LNCaP clone FGC (cell line): ENCODE data around the gene R3HDM2.
"Not testable (repeated sequence)": the region's sequence is repeated elsewhere in the genome, so short reads cannot be mapped to it uniquely, and the experiment has no call there.

Experiments used
- DNase-seq: peaks from one replicate; pipeline ENCODE4 v3.0.0-alpha.2; 2011; ENCODE audit warnings: low read depth
- H3K4me3 ChIP-seq: 2 replicates; pipeline ENCODE4 v1.5.1; 2011; ENCODE audit warnings: mild to moderate bottlenecking, low read depth, low read length, control low read depth
- CTCF ChIP-seq: IDR thresholded peaks from 2 replicates; pipeline ENCODE4 v1.5.1; 2012; ENCODE audit warnings: mild to moderate bottlenecking; ENCODE audit not compliant: control insufficient read depth, insufficient read depth; ENCODE audit errors: extremely low read depth

R3HDM2 gene

GRCh38 chr12:57280211-57281062 lies 150.4 kb downstream of the R3HDM2 start:
- no peak overlapping the region for H3K4me3 ChIP-seq
- no peak for TF ChIP-seq CTCF
- DNase-seq = no peak

- no peak for TF ChIP-seq CTCF
- peak overlapping the region; percentile 2; the same call in 1 of the 2 replicates for H3K4me3 ChIP-seq
- peak; percentile 91 for DNase-seq
Observed at GRCh38 chr12:57278465-57279381, 152.1 kb downstream of the R3HDM2 start.

GRCh38 chr12:57276935-57277563 lies 153.8 kb downstream of the R3HDM2 start:
- H3K4me3 ChIP-seq = no peak overlapping the region
- TF ChIP-seq CTCF = peak; percentile 58
- DNase-seq = peak; percentile 34

GRCh38 chr12:57276233-57276632 lies 154.6 kb downstream of the R3HDM2 start:
- DNase-seq, H3K4me3 ChIP-seq: not testable (repeated sequence)

- TF ChIP-seq CTCF = no peak
- no peak for DNase-seq
- no peak overlapping the region for H3K4me3 ChIP-seq
Observed at GRCh38 chr12:57273516-57273915, 157.3 kb downstream of the R3HDM2 start.

- no peak for TF ChIP-seq CTCF
- no peak overlapping the region for H3K4me3 ChIP-seq
- DNase-seq = no peak
Observed at GRCh38 chr12:57272337-57273151, 158.3 kb downstream of the R3HDM2 start.
